ENCODE results near the gene DEF6.

DNA sequence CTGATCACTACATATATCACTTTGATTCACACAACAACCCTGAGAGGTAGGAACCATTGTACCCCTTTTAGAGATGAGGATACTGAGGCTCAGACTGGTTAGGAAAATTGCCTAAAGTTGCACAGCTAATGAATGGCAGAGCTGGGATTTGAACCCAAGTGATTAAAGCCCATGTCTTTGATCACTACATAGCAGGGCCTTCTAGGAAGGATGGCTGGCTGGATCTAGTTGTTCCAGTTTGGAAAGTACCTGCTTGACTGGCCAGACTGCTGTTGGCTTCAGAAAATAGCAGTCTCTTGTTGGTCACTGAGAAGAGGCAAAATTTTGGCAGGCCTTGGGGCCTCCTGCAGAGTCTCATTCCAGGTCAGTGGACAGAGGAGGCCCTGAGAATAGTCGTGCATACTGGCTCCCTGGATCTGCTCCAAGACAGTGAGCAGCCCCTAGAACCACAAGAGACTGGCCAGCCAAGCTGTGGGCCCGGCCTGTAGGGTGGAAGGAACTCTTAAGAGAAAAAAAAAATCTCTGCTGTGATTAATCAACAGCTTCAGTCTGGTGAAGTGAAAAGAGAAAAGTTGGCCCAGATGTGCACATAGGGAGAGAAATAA lies 62.2 kb downstream of the DEF6 start:
- TF ChIP-seq, protein P1, sequence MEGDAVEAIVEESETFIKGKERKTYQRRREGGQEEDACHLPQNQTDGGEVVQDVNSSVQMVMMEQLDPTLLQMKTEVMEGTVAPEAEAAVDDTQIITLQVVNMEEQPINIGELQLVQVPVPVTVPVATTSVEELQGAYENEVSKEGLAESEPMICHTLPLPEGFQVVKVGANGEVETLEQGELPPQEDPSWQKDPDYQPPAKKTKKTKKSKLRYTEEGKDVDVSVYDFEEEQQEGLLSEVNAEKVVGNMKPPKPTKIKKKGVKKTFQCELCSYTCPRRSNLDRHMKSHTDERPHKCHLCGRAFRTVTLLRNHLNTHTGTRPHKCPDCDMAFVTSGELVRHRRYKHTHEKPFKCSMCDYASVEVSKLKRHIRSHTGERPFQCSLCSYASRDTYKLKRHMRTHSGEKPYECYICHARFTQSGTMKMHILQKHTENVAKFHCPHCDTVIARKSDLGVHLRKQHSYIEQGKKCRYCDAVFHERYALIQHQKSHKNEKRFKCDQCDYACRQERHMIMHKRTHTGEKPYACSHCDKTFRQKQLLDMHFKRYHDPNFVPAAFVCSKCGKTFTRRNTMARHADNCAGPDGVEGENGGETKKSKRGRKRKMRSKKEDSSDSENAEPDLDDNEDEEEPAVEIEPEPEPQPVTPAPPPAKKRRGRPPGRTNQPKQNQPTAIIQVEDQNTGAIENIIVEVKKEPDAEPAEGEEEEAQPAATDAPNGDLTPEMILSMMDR (IDR thresholded peaks at IDR 0.05): no peak
- TF ChIP-seq SP1 (CRISPR knock-in tag; conservative IDR thresholded peaks at IDR 0.05): no peak
- no peak for TF ChIP-seq TCF7 (CRISPR knock-in tag; IDR thresholded peaks at IDR 0.05; ENCODE audit: low read depth)
- TF ChIP-seq CREB1 (CRISPR knock-in tag; IDR thresholded peaks at IDR 0.05): no peak
- TF ChIP-seq, protein P2, sequence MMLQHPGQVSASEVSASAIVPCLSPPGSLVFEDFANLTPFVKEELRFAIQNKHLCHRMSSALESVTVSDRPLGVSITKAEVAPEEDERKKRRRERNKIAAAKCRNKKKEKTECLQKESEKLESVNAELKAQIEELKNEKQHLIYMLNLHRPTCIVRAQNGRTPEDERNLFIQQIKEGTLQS (CRISPR knock-in tag; conservative IDR thresholded peaks at IDR 0.05): no peak
- TF ChIP-seq, protein P3, sequence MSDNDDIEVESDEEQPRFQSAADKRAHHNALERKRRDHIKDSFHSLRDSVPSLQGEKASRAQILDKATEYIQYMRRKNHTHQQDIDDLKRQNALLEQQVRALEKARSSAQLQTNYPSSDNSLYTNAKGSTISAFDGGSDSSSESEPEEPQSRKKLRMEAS (CRISPR knock-in tag; IDR thresholded peaks at IDR 0.05): no peak
- TF ChIP-seq ESRRA (CRISPR knock-in tag; IDR thresholded peaks at IDR 0.05; ENCODE audit: borderline replicate concordance): no peak
- TF ChIP-seq SMAD3 (CRISPR knock-in tag; IDR thresholded peaks at IDR 0.05; ENCODE audit: borderline replicate concordance): no peak
- TF ChIP-seq, protein P4, sequence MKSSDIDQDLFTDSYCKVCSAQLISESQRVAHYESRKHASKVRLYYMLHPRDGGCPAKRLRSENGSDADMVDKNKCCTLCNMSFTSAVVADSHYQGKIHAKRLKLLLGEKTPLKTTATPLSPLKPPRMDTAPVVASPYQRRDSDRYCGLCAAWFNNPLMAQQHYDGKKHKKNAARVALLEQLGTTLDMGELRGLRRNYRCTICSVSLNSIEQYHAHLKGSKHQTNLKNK (CRISPR knock-in tag; IDR thresholded peaks at IDR 0.05): no peak
- TF ChIP-seq GABPB1 (CRISPR knock-in tag; IDR thresholded peaks at IDR 0.05): no peak
- TF ChIP-seq CBFB (CRISPR knock-in tag; IDR thresholded peaks at IDR 0.05; ENCODE audit: low read depth): no peak
- TF ChIP-seq NFYB (CRISPR knock-in tag; conservative IDR thresholded peaks at IDR 0.05; ENCODE audit: low read depth): no peak
- no peak for TF ChIP-seq ZNF138 (CRISPR knock-in tag; conservative IDR thresholded peaks at IDR 0.05)
